ENCODE measurements around the gene C2orf80. TPM values are rescaled to one million over a fixed set of nuclear protein-coding genes. Genes with fewer than 3 reads are reported as not detected.

C2orf80 gene
- total RNA-seq, 3 donors from 2014 or later, result not detected

Other genes with a start within 250 kb of the C2orf80 start
- 10 to 100 TPM; 24.3 to 35.0 (median 29.0) TPM for gene PLEKHM3, start 164.5 kb downstream of the C2orf80 start, total RNA-seq
- gene CRYGD, start 65.5 kb downstream of the C2orf80 start, total RNA-seq, result not detected
- not detected for gene CRYGC, start 60.2 kb downstream of the C2orf80 start, total RNA-seq
- gene CRYGB, start 43.9 kb downstream of the C2orf80 start, total RNA-seq, result not detected
- gene CRYGA, start 26.4 kb downstream of the C2orf80 start, total RNA-seq, result not detected
- gene IDH1, start 65.0 kb upstream of the C2orf80 start, total RNA-seq, result 100 to 1,000 TPM in 1 of 3 donors, 10 to 100 TPM in 2; 80.3 to 333 (median 94.5) TPM
- gene PIKFYVE, start 76.2 kb upstream of the C2orf80 start, total RNA-seq, result 10 to 100 TPM; 33.8 to 55.8 (median 45.1) TPM
- gene PTH2R, start 216.8 kb upstream of the C2orf80 start, total RNA-seq, result 1 to 10 TPM in 2 of 3 donors, under 1 TPM in 1; 0.64 to 3.3 (median 1.2) TPM

All from breast epithelium (tissue), 3 donors.